HepG2 (cell line): Measurements from ENCODE around the gene CFAP97D1. TPM values are rescaled to one million over a fixed set of nuclear protein-coding genes. Genes with fewer than 3 reads are reported as not detected.
A peak's percentile ranks its signal among the peaks of the same experiment; 100 is the strongest.

Experiments used
- BATF2 ChIP-seq: sonication (generic); formaldehyde crosslinking; IDR thresholded peaks from 2 replicates; pipeline ENCODE4 v1.8.0; 2022; ENCODE audit warnings: mild to moderate bottlenecking, missing genetic modification reagents, moderate library complexity
- CSRNP2 ChIP-seq: sonication (generic); formaldehyde crosslinking; conservative IDR thresholded peaks from 2 replicates; pipeline ENCODE4 v1.8.0; 2022; ENCODE audit warnings: low read depth, missing genetic modification reagents
- E2F1 ChIP-seq: sonication (generic); formaldehyde crosslinking; IDR thresholded peaks from 2 replicates; pipeline ENCODE4 v1.5.0; 2020; ENCODE audit warnings: missing genetic modification reagents
- ERF ChIP-seq: IDR thresholded peaks from 2 replicates; pipeline ENCODE4 v1.6.1; 2018; ENCODE audit warnings: missing biosample characterization, missing genetic modification reagents
- HOXA3 ChIP-seq: sonication (generic); formaldehyde crosslinking; IDR thresholded peaks from 2 replicates; pipeline ENCODE4 v1.5.0; 2020; ENCODE audit warnings: missing genetic modification reagents
- IRF9 ChIP-seq: sonication (generic); formaldehyde crosslinking; IDR thresholded peaks from 2 replicates; pipeline ENCODE4 v1.8.0; 2022; ENCODE audit warnings: missing genetic modification reagents, mild to moderate bottlenecking, borderline replicate concordance
- JUNB ChIP-seq: sonication (generic); formaldehyde crosslinking; IDR thresholded peaks from 2 replicates; pipeline ENCODE4 v1.8.0; 2022; ENCODE audit warnings: missing genetic modification reagents, mild to moderate bottlenecking, borderline replicate concordance
- KLF11 ChIP-seq: IDR thresholded peaks from 2 replicates; pipeline ENCODE4 v1.6.1; 2016; ENCODE audit warnings: missing compliant biosample characterization
- MTERF4 ChIP-seq: sonication (generic); formaldehyde crosslinking; IDR thresholded peaks from 2 replicates; pipeline ENCODE4 v1.8.0; 2023; ENCODE audit warnings: mild to moderate bottlenecking, missing genetic modification reagents
- MXD4 ChIP-seq: IDR thresholded peaks from 2 replicates; pipeline ENCODE4 v1.6.1; 2016; ENCODE audit warnings: mild to moderate bottlenecking, missing biosample characterization, missing genetic modification reagents
- MYC ChIP-seq: sonication (generic); formaldehyde crosslinking; IDR thresholded peaks from 2 replicates; pipeline ENCODE4 v1.9.0; 2021; ENCODE audit warnings: missing genetic modification reagents, borderline replicate concordance
- POLR2AphosphoS2 ChIP-seq: IDR thresholded peaks from 2 replicates; pipeline ENCODE4 v1.6.1; 2011; ENCODE audit warnings: low read depth, low read length, improper control_type of control experiment
- RELA ChIP-seq: sonication (generic); formaldehyde crosslinking; IDR thresholded peaks from 2 replicates; pipeline ENCODE4 v1.4.0; 2020; ENCODE audit warnings: missing genetic modification reagents
- TBX2 ChIP-seq: sonication (generic); formaldehyde crosslinking; IDR thresholded peaks from 2 replicates; pipeline ENCODE4 v1.5.0; 2020; ENCODE audit warnings: missing genetic modification reagents, mild to moderate bottlenecking, borderline replicate concordance
- ZBTB4 ChIP-seq: sonication (generic); formaldehyde crosslinking; IDR thresholded peaks from 2 replicates; pipeline ENCODE4 v1.4.0; 2020; ENCODE audit warnings: missing genetic modification reagents, mild to moderate bottlenecking, borderline replicate concordance
- ZFAT ChIP-seq: sonication (generic); formaldehyde crosslinking; conservative IDR thresholded peaks from 2 replicates; pipeline ENCODE4 v1.8.1; 2023; ENCODE audit warnings: missing genetic modification reagents, inconsistent platforms
- ZNF17 ChIP-seq: sonication (generic); formaldehyde crosslinking; IDR thresholded peaks from 2 replicates; pipeline ENCODE4 v1.5.0; 2020; ENCODE audit warnings: mild to moderate bottlenecking, missing genetic modification reagents
- ZNF235 ChIP-seq: sonication (generic); formaldehyde crosslinking; IDR thresholded peaks from 2 replicates; pipeline ENCODE4 v1.8.1; 2023; ENCODE audit warnings: mild to moderate bottlenecking, missing genetic modification reagents, borderline replicate concordance
- ZNF567 ChIP-seq: sonication (generic); formaldehyde crosslinking; IDR thresholded peaks from 2 replicates; pipeline ENCODE4 v1.8.1; 2023; ENCODE audit warnings: mild to moderate bottlenecking, missing genetic modification reagents, borderline replicate concordance
- ZNF577 ChIP-seq: sonication (generic); formaldehyde crosslinking; IDR thresholded peaks from 2 replicates; pipeline ENCODE4 v1.4.0; 2020; ENCODE audit warnings: mild to moderate bottlenecking, low read depth, missing genetic modification reagents, borderline replicate concordance
- ZNF709 ChIP-seq: sonication (generic); formaldehyde crosslinking; IDR thresholded peaks from 2 replicates; pipeline ENCODE4 v1.5.0; 2020; ENCODE audit warnings: mild to moderate bottlenecking, missing genetic modification reagents
- polyA plus RNA-seq, 8 experiments: library from polyadenylated mRNA; depleted of rRNA in 3 of 8; stranded (reverse) in 7 of 8; unstranded in 1 of 8; fragments of >200 nt; fragmentation: Illumina TruSeq in 4 of 8; extraction: Trizol in 4 of 8; gene quantifications; 2 replicates each; pipeline versions ENCODE4 v1.2.1 to v1.2.3, GENCODE V29; 2011 to 2016; ENCODE audit warnings: low read depth in 4 of 8, missing spikeins in 1 of 8, mixed read lengths in 1 of 8; ENCODE audit not compliant: insufficient read depth in 1 of 8
- total RNA-seq, 5 experiments: library from RNA; depleted of rRNA; stranded (reverse); fragments of >200 nt; fragmentation: Illumina TruSeq; extraction: Trizol; gene quantifications; 2 replicates each; pipeline ENCODE4 v1.2.3, GENCODE V29; 2016; ENCODE audit warnings: low read depth in 1 of 5

Gene CFAP97D1
- total and polyA plus RNA-seq, 2 of the 13 experiments (the other 11 are each of a cell fraction or from before 2014, with no cell fraction given), result 0.02 TPM; not detected in 1

GRCh38 chr17:43760254-43760852, 19.9 kb upstream of the CFAP97D1 start (continued):
- TF ChIP-seq ZBTB4 (CRISPR knock-in tag) (no peak), ZNF17 (CRISPR knock-in tag) (no peak), JUNB (no peak), POLR2AphosphoS2 (no peak), ZNF567 (CRISPR knock-in tag) (peak; percentile 69; the same call in 1 of the 2 replicates), ZNF709 (CRISPR knock-in tag) (no peak), ERF (CRISPR knock-in tag) (peak; percentile 92), HOXA3 (CRISPR knock-in tag) (no peak), CSRNP2 (no peak), E2F1 (no peak), MTERF4 (no peak), ZNF577 (no peak), KLF11 (CRISPR knock-in tag) (peak; percentile 87; the same call in 1 of the 2 replicates), BATF2 (CRISPR knock-in tag) (no peak), MXD4 (CRISPR knock-in tag) (peak; percentile 73), ZFAT (CRISPR knock-in tag) (no peak), MYC (CRISPR knock-in tag) (no peak), ZNF235 (CRISPR knock-in tag) (no peak), RELA (CRISPR knock-in tag) (peak; percentile 56; the same call in 1 of the 2 replicates), IRF9 (peak; percentile 70; the same call in 1 of the 2 replicates), TBX2 (0 out of 2 replicates have a peak, but pooled peaks have one; percentile 27)
